Camera-type eye (tissue), 1 donor: ENCODE measurements around the gene ZWINT. TPM values are rescaled to one million over a fixed set of nuclear protein-coding genes. Genes with fewer than 3 reads are reported as not detected.

Source experiments
- total RNA-seq: library from RNA; depleted of rRNA; stranded (reverse); fragments of >200 nt; gene quantifications from one replicate; pipeline ENCODE4 v1.2.3, GENCODE V29; 2014

Gene ZWINT, protein sequence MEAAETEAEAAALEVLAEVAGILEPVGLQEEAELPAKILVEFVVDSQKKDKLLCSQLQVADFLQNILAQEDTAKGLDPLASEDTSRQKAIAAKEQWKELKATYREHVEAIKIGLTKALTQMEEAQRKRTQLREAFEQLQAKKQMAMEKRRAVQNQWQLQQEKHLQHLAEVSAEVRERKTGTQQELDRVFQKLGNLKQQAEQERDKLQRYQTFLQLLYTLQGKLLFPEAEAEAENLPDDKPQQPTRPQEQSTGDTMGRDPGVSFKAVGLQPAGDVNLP
- total RNA-seq, result 16.4 TPM

DNA sequence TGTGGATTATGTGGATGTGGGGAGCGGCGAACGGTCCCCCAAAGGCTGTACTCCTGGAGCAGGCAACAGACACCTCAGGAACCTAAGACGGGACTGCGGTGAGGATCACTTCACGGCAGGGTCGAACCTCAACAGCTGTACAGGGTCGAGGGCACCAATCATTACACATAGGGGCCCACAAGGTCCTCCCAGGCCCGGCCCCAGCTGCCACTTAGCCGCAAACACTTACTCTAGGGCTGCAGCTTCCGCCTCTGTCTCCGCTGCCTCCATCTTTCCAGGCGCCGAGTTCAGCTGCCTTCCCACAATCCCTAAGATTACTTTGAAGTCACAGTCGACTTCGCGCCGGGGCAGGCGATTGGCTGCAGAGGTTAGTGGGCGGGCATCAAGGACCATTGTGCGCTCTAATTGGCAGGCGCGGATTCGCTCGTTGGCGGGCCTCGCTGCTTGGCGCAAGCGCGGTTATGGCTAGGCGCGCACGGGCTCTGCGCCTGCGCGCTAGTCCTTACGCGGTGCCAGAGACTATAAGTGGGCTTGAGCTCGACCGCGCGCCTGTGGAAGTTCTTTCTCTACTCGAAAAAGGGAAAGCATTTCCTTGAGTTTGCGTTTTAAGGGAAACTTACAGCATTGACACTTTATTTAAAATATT lies at the start of gene ZWINT:
ZWINT (minus strand) TSS at position 293 of the 646 bp plus-strand sequence; CDS start at position 270, 23 bp downstream.

